Loucy (cell line): ENCODE measurements around the gene HS6ST3.

Source experiments
- H2AFZ ChIP-seq: fragments of 200-600 bp; sonication (generic); 2 replicates; pipeline ENCODE4 v1.6.0; 2016; ENCODE audit warnings: antibody characterized with exemption, mild to moderate bottlenecking, low read length, moderate library complexity
- H3F3A ChIP-seq: fragments of 200-600 bp; 2 replicates; pipeline ENCODE4 v1.6.0; 2016; ENCODE audit warnings: antibody characterized with exemption, low read depth, mild to moderate bottlenecking
- H3K27me3 ChIP-seq: fragments of 200-600 bp; sonication (generic); 2 replicates; pipeline ENCODE4 v1.6.1; 2014; ENCODE audit warnings: low read length, mild to moderate bottlenecking; ENCODE audit not compliant: insufficient read depth, poor library complexity, severe bottlenecking
- H3K36me3 ChIP-seq: fragments of 200-600 bp; sonication (generic); 2 replicates; pipeline ENCODE4 v1.6.1; 2016; ENCODE audit warnings: low read length; ENCODE audit not compliant: insufficient read depth
- H3K4me1 ChIP-seq: fragments of 200-600 bp; sonication (generic); 2 replicates; pipeline ENCODE4 v1.5.1; 2014; ENCODE audit warnings: low read length, mild to moderate bottlenecking; ENCODE audit not compliant: insufficient read depth, poor library complexity, severe bottlenecking
- H3K4me2 ChIP-seq: fragments of 200-600 bp; sonication (generic); 2 replicates; pipeline ENCODE4 v1.6.0; 2014; ENCODE audit warnings: antibody characterized with exemption, low read length, low read depth, mild to moderate bottlenecking; ENCODE audit not compliant: poor library complexity, severe bottlenecking
- H3K4me3 ChIP-seq: fragments of 200-600 bp; sonication (generic); 2 replicates; pipeline ENCODE4 v1.5.1; 2014; ENCODE audit warnings: low read length, mild to moderate bottlenecking, mixed read lengths; ENCODE audit not compliant: poor library complexity, severe bottlenecking
- H3K79me2 ChIP-seq: fragments of 200-600 bp; sonication (generic); 2 replicates; pipeline ENCODE4 v1.6.1; 2014; ENCODE audit warnings: low read length; ENCODE audit not compliant: insufficient read depth
- H3K9ac ChIP-seq: fragments of 200-600 bp; sonication (generic); 2 replicates; pipeline ENCODE4 v1.6.0; 2014; ENCODE audit warnings: mild to moderate bottlenecking, low read depth, low read length, moderate library complexity; ENCODE audit not compliant: poor library complexity, severe bottlenecking
- H3K9me2 ChIP-seq: fragments of 200-600 bp; sonication (generic); replicated peaks from 2 replicates; pipeline ENCODE4 v1.6.1; 2016; ENCODE audit warnings: low read depth, low read length, mixed read lengths
- H3K9me3 ChIP-seq: fragments of 200-600 bp; sonication (generic); 2 replicates; pipeline ENCODE4 v1.6.1; 2014; ENCODE audit warnings: mild to moderate bottlenecking, antibody characterized with exemption, low read length, low read depth; ENCODE audit not compliant: insufficient read depth
- H4K20me1 ChIP-seq: fragments of 200-600 bp; sonication (generic); 2 replicates; pipeline ENCODE4 v1.6.0; 2014; ENCODE audit warnings: antibody characterized with exemption, low read length, mild to moderate bottlenecking; ENCODE audit not compliant: insufficient read depth, poor library complexity, severe bottlenecking
- CTCF ChIP-seq: fragments of 200-600 bp; sonication (generic); conservative IDR thresholded peaks from 2 replicates; pipeline ENCODE4 v1.5.1; 2014; ENCODE audit warnings: mild to moderate bottlenecking, antibody characterized with exemption, low read length
- EZH2phosphoT487 ChIP-seq: fragments of 200-600 bp; IDR thresholded peaks from 2 replicates; pipeline ENCODE4 v1.6.1; 2018; ENCODE audit warnings: antibody characterized with exemption, mild to moderate bottlenecking, moderate library complexity, borderline replicate concordance

Gene HS6ST3

GRCh38 chr13:96081888-96082287 is 8.0 kb upstream of the HS6ST3 start:
- Histone ChIP-seq H3K9me3 (no peaks in the 10 kb centered on the region), H3F3A (no peaks in the 10 kb centered on the region), H3K9me2 (no peaks in the 10 kb centered on the region), H3K9ac (no peak overlapping the region), H3K79me2 (no peaks in the 10 kb centered on the region), H3K36me3 (no peaks in the 10 kb centered on the region), H3K4me3 (no peak overlapping the region), H3K4me1 (no peaks in the 10 kb centered on the region), H3K27me3 (no peaks in the 10 kb centered on the region), H2AFZ (no peak overlapping the region), H4K20me1 (no peaks in the 10 kb centered on the region), H3K4me2 (no peak overlapping the region)
- TF ChIP-seq EZH2phosphoT487 (no peak), CTCF (no peak)

- Histone ChIP-seq H3K9me2 (no peaks in the 10 kb centered on the region), H3K36me3 (no peaks in the 10 kb centered on the region), H3F3A (no peaks in the 10 kb centered on the region), H3K9me3 (no peaks in the 10 kb centered on the region), H3K4me1 (no peaks in the 10 kb centered on the region), H3K4me2 (no peak overlapping the region), H2AFZ (no peak overlapping the region), H3K4me3 (no peak overlapping the region), H4K20me1 (no peaks in the 10 kb centered on the region), H3K79me2 (no peaks in the 10 kb centered on the region), H3K27me3 (no peaks in the 10 kb centered on the region), H3K9ac (no peak overlapping the region)
- TF ChIP-seq CTCF: no peak
- no peak for TF ChIP-seq EZH2phosphoT487
These were observed 7.3 kb upstream of the HS6ST3 start for GRCh38 chr13:96082640-96083039.

DNA sequence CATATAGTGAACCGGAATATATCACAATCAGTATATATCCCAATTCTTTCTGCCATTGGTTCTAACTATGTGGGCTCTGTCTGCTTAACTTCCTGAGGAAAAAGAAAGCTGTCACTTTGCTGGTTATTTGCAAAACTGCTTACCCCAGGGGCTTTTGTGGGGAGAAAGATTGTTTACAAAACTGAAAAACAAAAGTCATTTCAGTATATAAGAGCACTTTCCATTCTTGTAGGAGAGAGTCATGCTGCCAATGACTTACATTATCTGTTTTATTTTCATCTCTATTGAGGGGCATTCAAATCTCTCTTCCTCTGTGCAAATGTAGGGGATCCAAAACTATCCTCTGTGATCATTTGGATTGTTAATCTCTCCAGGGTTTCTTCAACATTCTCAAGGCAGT is 3.2 kb upstream of the HS6ST3 start:
- Histone ChIP-seq H3K4me1 (no peaks in the 10 kb centered on the region), H4K20me1 (no peaks in the 10 kb centered on the region), H3K9me3 (no peaks in the 10 kb centered on the region), H2AFZ (no peak overlapping the region), H3K36me3 (no peaks in the 10 kb centered on the region), H3K4me3 (no peak overlapping the region), H3K9me2 (no peaks in the 10 kb centered on the region), H3K9ac (no peak overlapping the region), H3K27me3 (no peaks in the 10 kb centered on the region), H3F3A (no peaks in the 10 kb centered on the region), H3K79me2 (no peaks in the 10 kb centered on the region), H3K4me2 (no peak overlapping the region)
- TF ChIP-seq EZH2phosphoT487: no peak
- TF ChIP-seq CTCF: no peak
